DOHH2 (cell line): ENCODE data around the gene BCL2.

ENCODE experiments used
- CTCF ChIP-seq: fragments of 200-600 bp; sonication (generic); IDR thresholded peaks from one replicate; pipeline ENCODE4 v1.5.1; 2014; ENCODE audit warnings: antibody characterized with exemption, mild to moderate bottlenecking, low read depth, low read length; ENCODE audit not compliant: poor library complexity, severe bottlenecking
- EZH2phosphoT487 ChIP-seq: fragments of 200-600 bp; sonication (generic); IDR thresholded peaks from 2 replicates; pipeline ENCODE4 v1.6.1; 2017; ENCODE audit warnings: borderline replicate concordance, mild to moderate bottlenecking, antibody characterized with exemption, low read length, moderate library complexity, mixed read lengths

GRCh38 chr18:63232826-63233225, 86.7 kb downstream of the BCL2 start:
- no peak for TF ChIP-seq CTCF
- no peak for TF ChIP-seq EZH2phosphoT487
